SK-N-SH treated with all-trans-retinoic acid at 6 μM for 48 hours (cell line): ENCODE data around the gene INPP5J.

Experiments
- ATAC-seq: fragments of 200-7000 bp; cut with Tn5 transposase; 3 replicates; pipeline ENCODE4 v1.9.1; 2020; ENCODE audit warnings: mild to moderate bottlenecking, moderate library complexity
- ARNTL ChIP-seq: fragments of 450-650 bp; formaldehyde crosslinking; IDR thresholded peaks from 2 replicates; pipeline ENCODE4 v1.5.0; 2020; ENCODE audit warnings: low read depth, mild to moderate bottlenecking, moderate library complexity, borderline replicate concordance
- BACH2 ChIP-seq: fragments of 250-450 bp; sonication (Bioruptor Pico); IDR thresholded peaks from 2 replicates; pipeline ENCODE4 v1.9.0; 2021; ENCODE audit warnings: mild to moderate bottlenecking, borderline replicate concordance
- CREB5 ChIP-seq: fragments of 250-450 bp; sonication (Bioruptor Pico); IDR thresholded peaks from 2 replicates; pipeline ENCODE4 v1.5.1; 2020; ENCODE audit warnings: low read depth, mild to moderate bottlenecking, moderate library complexity
- CSDC2 ChIP-seq: fragments of 250-450 bp; sonication (Bioruptor Pico); IDR thresholded peaks from 2 replicates; pipeline ENCODE4 v1.5.0; 2020; ENCODE audit warnings: mild to moderate bottlenecking, moderate library complexity
- CSRNP3 ChIP-seq: fragments of 250-450 bp; sonication (Bioruptor Pico); IDR thresholded peaks from 2 replicates; pipeline ENCODE4 v1.5.1; 2021; ENCODE audit warnings: mild to moderate bottlenecking, moderate library complexity
- ESRRG ChIP-seq: fragments of 250-450 bp; sonication (Bioruptor Pico); IDR thresholded peaks from 2 replicates; pipeline ENCODE4 v1.6.1; 2021; ENCODE audit warnings: mild to moderate bottlenecking
- GLIS3 ChIP-seq: fragments of 250-450 bp; sonication (Bioruptor Pico); IDR thresholded peaks from 2 replicates; pipeline ENCODE4 v1.5.0; 2020; ENCODE audit warnings: mild to moderate bottlenecking, moderate library complexity
- ISL1 ChIP-seq: fragments of 250-450 bp; sonication (Bioruptor Pico); IDR thresholded peaks from 2 replicates; pipeline ENCODE4 v2.1.2; 2022; ENCODE audit warnings: mild to moderate bottlenecking, moderate library complexity
- OSR1 ChIP-seq: fragments of 250-450 bp; sonication (Bioruptor Pico); IDR thresholded peaks from 2 replicates; pipeline ENCODE4 v1.8.0; 2022; ENCODE audit warnings: moderate library complexity, mild to moderate bottlenecking, inconsistent platforms
- PPARA ChIP-seq: fragments of 250-450 bp; sonication (Bioruptor Pico); IDR thresholded peaks from 2 replicates; pipeline ENCODE4 v1.5.0; 2020; ENCODE audit warnings: mild to moderate bottlenecking, borderline replicate concordance
- RARB ChIP-seq: fragments of 250-450 bp; sonication (Bioruptor Pico); IDR thresholded peaks from 2 replicates; pipeline ENCODE4 v1.8.0; 2021; ENCODE audit warnings: mild to moderate bottlenecking, moderate library complexity
- SNAI2 ChIP-seq: fragments of 250-450 bp; sonication (Bioruptor Pico); IDR thresholded peaks from 2 replicates; pipeline ENCODE4 v1.5.0; 2020; ENCODE audit warnings: mild to moderate bottlenecking, moderate library complexity
- TCF4 ChIP-seq: fragments of 250-450 bp; sonication (Bioruptor Pico); IDR thresholded peaks from 2 replicates; pipeline ENCODE4 v1.8.0; 2021; ENCODE audit warnings: mild to moderate bottlenecking, moderate library complexity, borderline replicate concordance
- TOX ChIP-seq: fragments of 250-450 bp; sonication (Bioruptor Pico); IDR thresholded peaks from 2 replicates; pipeline ENCODE4 v1.8.0; 2021; ENCODE audit warnings: mild to moderate bottlenecking, moderate library complexity, borderline replicate concordance
- TSHZ2 ChIP-seq: fragments of 250-450 bp; sonication (Bioruptor Pico); IDR thresholded peaks from 2 replicates; pipeline ENCODE4 v1.5.0; 2020; ENCODE audit warnings: mild to moderate bottlenecking, moderate library complexity
- ZC3H10 ChIP-seq: fragments of 250-450 bp; sonication (Bioruptor Pico); IDR thresholded peaks from 2 replicates; pipeline ENCODE4 v1.5.1; 2021; ENCODE audit warnings: mild to moderate bottlenecking, moderate library complexity
- ZFP3 ChIP-seq: fragments of 250-450 bp; sonication (Bioruptor Pico); IDR thresholded peaks from 2 replicates; pipeline ENCODE4 v1.5.0; 2020; ENCODE audit warnings: mild to moderate bottlenecking, moderate library complexity
- ZFP30 ChIP-seq: fragments of 450-650 bp; formaldehyde crosslinking; IDR thresholded peaks from 2 replicates; pipeline ENCODE4 v1.5.0; 2022; ENCODE audit warnings: mild to moderate bottlenecking, moderate library complexity
- ZNF565 ChIP-seq: fragments of 450-650 bp; formaldehyde crosslinking; conservative IDR thresholded peaks from 2 replicates; pipeline ENCODE4 v1.5.0; 2020; ENCODE audit warnings: low read depth, mild to moderate bottlenecking, moderate library complexity
- ZNF70 ChIP-seq: fragments of 450-650 bp; formaldehyde crosslinking; IDR thresholded peaks from 2 replicates; pipeline ENCODE4 v1.5.0; 2020; ENCODE audit warnings: mild to moderate bottlenecking, moderate library complexity
- ZNF8 ChIP-seq: fragments of 450-650 bp; formaldehyde crosslinking; IDR thresholded peaks from 2 replicates; pipeline ENCODE4 v1.5.0; 2020; ENCODE audit warnings: mild to moderate bottlenecking, moderate library complexity
- TF ChIP-seq, protein P1 (sequence below): fragments of 250-450 bp; sonication (Bioruptor Pico); IDR thresholded peaks from 2 replicates; pipeline ENCODE4 v1.8.0; 2021; ENCODE audit warnings: low read depth, mild to moderate bottlenecking, moderate library complexity, borderline replicate concordance

Gene INPP5J

GRCh38 chr22:31155422-31155821 lies 32.7 kb downstream of the INPP5J start (continued):
- no peak for TF ChIP-seq CSRNP3
- no peak for TF ChIP-seq ZFP30
- no peak for TF ChIP-seq BACH2
- TF ChIP-seq OSR1: no peak
- no peak for TF ChIP-seq ZNF8
- no peak for TF ChIP-seq ZNF565
- no peak for TF ChIP-seq CREB5 (CRISPR knock-in tag)

DNA sequence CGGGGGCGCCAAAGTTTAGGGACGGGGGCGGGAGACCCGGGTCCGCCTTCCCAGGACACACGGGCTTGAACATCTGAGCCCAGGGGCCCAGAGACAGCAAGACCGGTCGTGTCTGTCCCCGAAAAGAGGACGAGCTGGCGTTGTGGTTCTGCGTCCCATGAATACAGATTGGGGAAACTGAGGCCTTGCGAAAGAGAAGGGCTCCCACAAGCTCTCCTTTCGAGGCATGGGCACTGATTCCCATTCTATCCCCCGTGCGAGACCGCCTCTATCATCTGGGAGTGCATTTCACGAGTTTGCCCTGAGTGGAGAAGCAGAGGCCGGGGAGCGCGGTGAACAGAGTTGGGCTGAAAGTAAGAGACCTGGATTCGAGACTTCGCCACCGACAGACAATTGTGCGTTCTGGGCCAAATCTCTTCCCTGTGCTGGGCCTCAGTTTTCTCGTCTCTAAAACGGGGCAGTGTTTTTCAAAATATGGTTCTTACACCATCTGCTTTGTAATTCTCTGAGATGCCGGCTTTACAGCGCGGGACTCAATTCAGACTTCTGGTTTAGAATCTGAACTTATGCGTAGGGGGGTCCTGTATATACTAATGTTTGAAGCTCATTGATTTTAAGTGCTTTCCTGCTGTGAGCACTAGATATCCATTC lies 37.7 kb downstream of the INPP5J start:
- TF ChIP-seq BACH2: no peak
- TF ChIP-seq CREB5 (CRISPR knock-in tag): no peak
- TF ChIP-seq, protein P1, sequence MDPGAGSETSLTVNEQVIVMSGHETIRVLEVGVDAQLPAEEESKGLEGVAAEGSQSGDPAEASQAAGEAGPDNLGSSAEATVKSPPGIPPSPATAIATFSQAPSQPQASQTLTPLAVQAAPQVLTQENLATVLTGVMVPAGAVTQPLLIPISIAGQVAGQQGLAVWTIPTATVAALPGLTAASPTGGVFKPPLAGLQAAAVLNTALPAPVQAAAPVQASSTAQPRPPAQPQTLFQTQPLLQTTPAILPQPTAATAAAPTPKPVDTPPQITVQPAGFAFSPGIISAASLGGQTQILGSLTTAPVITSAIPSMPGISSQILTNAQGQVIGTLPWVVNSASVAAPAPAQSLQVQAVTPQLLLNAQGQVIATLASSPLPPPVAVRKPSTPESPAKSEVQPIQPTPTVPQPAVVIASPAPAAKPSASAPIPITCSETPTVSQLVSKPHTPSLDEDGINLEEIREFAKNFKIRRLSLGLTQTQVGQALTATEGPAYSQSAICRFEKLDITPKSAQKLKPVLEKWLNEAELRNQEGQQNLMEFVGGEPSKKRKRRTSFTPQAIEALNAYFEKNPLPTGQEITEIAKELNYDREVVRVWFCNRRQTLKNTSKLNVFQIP (CRISPR knock-in tag): no peak
- TF ChIP-seq CSDC2 (CRISPR knock-in tag): no peak
- TF ChIP-seq ISL1: no peak
- TF ChIP-seq GLIS3 (CRISPR knock-in tag): no peak
- no peak for TF ChIP-seq ZNF70 (CRISPR knock-in tag)
- peak; percentile 81 for ATAC-seq

GRCh38 chr22:31161386-31161785 lies 38.6 kb downstream of the INPP5J start:
- ATAC-seq: no peak
- TF ChIP-seq ZNF70 (CRISPR knock-in tag) (no peak), RARB (CRISPR knock-in tag) (no peak), ZNF8 (no peak), ZC3H10 (CRISPR knock-in tag) (no peak), ESRRG (no peak), ZFP3 (no peak), OSR1 (no peak), ZFP30 (no peak), TOX (CRISPR knock-in tag) (no peak), PPARA (CRISPR knock-in tag) (no peak), SNAI2 (CRISPR knock-in tag) (no peak), ZNF565 (no peak), ISL1 (no peak)
- TF ChIP-seq, protein P1 (CRISPR knock-in tag): no peak

- no peak for ATAC-seq
- TF ChIP-seq CREB5 (CRISPR knock-in tag): no peak
- no peak for TF ChIP-seq TSHZ2 (CRISPR knock-in tag)
- TF ChIP-seq CSDC2 (CRISPR knock-in tag): no peak
- TF ChIP-seq, protein P1 (CRISPR knock-in tag): no peak
- no peak for TF ChIP-seq ZNF565
- no peak for TF ChIP-seq TCF4
- no peak for TF ChIP-seq ARNTL (CRISPR knock-in tag)
Observed at GRCh38 chr22:31162015-31162765, 39.4 kb downstream of the INPP5J start.
